ENCODE data around the gene SLC16A5.

SLC16A5 gene

DNA sequence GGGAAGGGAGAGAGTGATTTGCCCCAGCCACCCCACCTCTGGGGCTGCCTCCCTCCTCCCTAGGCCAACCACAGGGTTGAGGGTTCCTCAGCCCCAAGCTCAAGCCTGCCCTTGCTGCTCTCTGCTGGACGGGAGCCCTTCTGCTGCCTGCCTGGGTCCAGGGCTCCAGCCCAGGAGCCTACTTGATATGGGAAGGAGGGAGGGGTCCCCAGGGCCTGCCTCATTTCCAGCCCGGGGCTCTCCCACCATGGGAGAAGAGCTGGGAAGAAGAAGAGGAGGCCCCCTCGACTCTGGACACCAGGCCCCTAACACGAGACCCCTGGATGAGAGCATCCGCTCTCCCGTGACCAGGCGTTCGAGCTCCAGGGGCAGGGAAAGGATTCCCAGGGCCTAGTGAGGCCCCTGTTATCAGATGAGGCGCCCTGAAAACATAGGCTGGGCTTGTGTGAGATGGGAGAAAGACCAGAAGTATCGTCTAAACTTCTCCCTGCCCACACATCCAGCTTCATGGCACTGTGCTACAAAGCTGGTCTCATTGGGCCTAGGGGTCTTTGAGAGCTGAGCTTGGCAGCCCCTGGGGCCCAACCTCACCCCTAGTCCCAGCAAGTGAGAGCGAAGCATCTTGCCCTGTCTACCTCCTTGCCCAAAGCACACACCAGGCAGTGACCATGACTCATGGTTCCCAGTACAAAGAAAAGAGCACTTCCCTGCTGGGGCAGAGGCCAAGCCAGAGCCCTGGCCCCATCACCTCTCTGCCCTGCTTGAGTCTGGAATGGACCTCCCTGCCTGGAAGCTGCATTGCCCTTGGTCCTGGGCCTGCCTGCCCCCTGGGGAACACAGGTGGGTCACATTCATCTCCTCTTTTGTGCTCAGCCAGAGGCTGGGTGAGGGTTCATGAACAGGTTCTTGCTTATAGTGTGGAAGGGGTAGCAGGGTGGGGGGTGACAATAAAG lies 987 bp downstream of the SLC16A5 start:
- H3K9ac ChIP-seq (ENCODE audit: low read length): no peak overlapping the region
- H3K36me3 ChIP-seq (replicated peaks; ENCODE audit: insufficient read depth, low read length): no peaks in the 10 kb centered on the region
- H3K4me1 ChIP-seq (ENCODE audit: low read length): peaks cover 5% of the 10 kb centered on the region; the same call in 1 of the 2 replicates
- H2AFZ ChIP-seq (ENCODE audit: low read length): no peak overlapping the region
- DNase-seq: no peak
- no peaks in the 10 kb centered on the region for H3K27me3 ChIP-seq (replicated peaks; ENCODE audit: insufficient read depth, low read length)
- no peaks in the 10 kb centered on the region; the same call in 1 of the 2 replicates for H3F3A ChIP-seq (ENCODE audit: insufficient read depth, low read length)
- H3K4me2 ChIP-seq (ENCODE audit: low read depth, low read length): no peak overlapping the region
- no peaks in the 10 kb centered on the region for H3K9me3 ChIP-seq (replicated peaks; ENCODE audit: insufficient read depth, low read length)
- no peaks in the 10 kb centered on the region for H3K79me2 ChIP-seq (ENCODE audit: low read length)
- H4K20me1 ChIP-seq (ENCODE audit: insufficient read depth, low read length): no peaks in the 10 kb centered on the region
- no peak overlapping the region for H3K4me3 ChIP-seq (ENCODE audit: low read length)
- no peaks in the 10 kb centered on the region for H3K9me2 ChIP-seq (replicated peaks; ENCODE audit: insufficient read depth, low read length)
- TF ChIP-seq EZH2 (optimal IDR thresholded peaks at IDR 0.05; ENCODE audit: low read depth, low read length) (no peak), CTCF (IDR thresholded peaks at IDR 0.05; ENCODE audit: low read length) (no peak), EZH2phosphoT487 (IDR thresholded peaks at IDR 0.05; ENCODE audit: low read length) (no peak)
- no peak overlapping the region for H3K27ac ChIP-seq (ENCODE audit: low read length)

DNA sequence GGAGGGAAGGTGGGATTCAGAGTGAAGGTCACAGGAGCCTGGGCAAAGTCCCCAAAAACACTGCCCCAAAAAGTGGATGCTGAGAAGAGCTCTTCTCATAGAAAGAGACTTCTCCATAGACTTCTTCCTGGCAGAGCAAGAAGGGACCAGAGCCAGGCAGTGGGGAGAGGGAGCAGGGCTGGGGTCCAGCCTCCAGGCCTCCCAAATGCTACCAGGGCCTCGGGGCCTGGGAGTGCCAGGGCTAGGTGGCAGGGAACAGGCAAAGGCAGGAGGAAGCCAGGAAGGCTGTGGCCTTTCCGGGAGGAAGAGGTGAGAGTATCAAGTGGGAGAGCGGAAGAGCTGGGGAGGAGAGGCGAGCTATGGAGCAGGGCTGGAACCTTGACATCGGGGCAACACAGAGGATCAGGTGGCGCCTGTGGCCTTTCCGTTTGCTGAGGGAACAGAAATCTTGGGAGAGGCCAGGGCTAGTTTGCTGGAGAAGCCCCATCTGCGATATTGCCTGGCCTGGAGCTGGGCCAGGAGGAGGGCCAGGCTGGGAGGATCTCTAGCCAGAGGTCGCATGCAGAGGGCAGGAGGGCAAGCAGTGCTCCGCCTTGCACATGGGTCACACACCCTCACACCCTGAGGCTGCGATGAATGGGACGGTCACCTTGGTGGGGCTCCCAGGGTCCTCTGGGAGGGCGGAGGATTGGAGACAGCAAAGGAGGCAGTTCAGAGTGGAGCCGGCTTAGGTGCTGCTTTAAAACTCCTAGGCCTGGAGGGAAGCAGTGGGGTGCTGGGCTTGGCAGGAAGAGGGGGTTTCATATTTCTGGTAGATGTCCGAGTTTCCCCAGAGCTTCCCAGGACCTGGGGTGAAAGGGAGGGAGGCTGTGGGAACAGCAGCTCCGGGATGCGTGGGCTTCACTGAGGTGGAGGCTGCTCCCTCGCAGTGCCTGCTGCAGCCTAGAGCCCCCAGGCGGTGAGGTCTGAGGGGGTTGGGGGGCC lies 3.4 kb downstream of the SLC16A5 start:
- H3K9me3 ChIP-seq (replicated peaks; ENCODE audit: insufficient read depth, low read length): no peaks in the 10 kb centered on the region
- no peak overlapping the region for H2AFZ ChIP-seq (ENCODE audit: low read length)
- no peaks in the 10 kb centered on the region for H3K4me1 ChIP-seq (ENCODE audit: low read length)
- DNase-seq: no peak
- no peaks in the 10 kb centered on the region for H3K36me3 ChIP-seq (replicated peaks; ENCODE audit: insufficient read depth, low read length)
- no peaks in the 10 kb centered on the region for H4K20me1 ChIP-seq (ENCODE audit: insufficient read depth, low read length)
- no peak overlapping the region for H3K4me3 ChIP-seq (ENCODE audit: low read length)
- H3F3A ChIP-seq (ENCODE audit: insufficient read depth, low read length): no peaks in the 10 kb centered on the region
- H3K4me2 ChIP-seq (ENCODE audit: low read depth, low read length): no peak overlapping the region
- no peaks in the 10 kb centered on the region for H3K79me2 ChIP-seq (ENCODE audit: low read length)
- H3K9me2 ChIP-seq (replicated peaks; ENCODE audit: insufficient read depth, low read length): no peaks in the 10 kb centered on the region
- H3K27me3 ChIP-seq (replicated peaks; ENCODE audit: insufficient read depth, low read length): no peaks in the 10 kb centered on the region
- no peak overlapping the region for H3K9ac ChIP-seq (ENCODE audit: low read length)
- TF ChIP-seq EZH2 (optimal IDR thresholded peaks at IDR 0.05; ENCODE audit: low read depth, low read length) (no peak), EZH2phosphoT487 (IDR thresholded peaks at IDR 0.05; ENCODE audit: low read length) (no peak), CTCF (IDR thresholded peaks at IDR 0.05; ENCODE audit: low read length) (no peak)
- H3K27ac ChIP-seq (ENCODE audit: low read length): no peak overlapping the region

DNA sequence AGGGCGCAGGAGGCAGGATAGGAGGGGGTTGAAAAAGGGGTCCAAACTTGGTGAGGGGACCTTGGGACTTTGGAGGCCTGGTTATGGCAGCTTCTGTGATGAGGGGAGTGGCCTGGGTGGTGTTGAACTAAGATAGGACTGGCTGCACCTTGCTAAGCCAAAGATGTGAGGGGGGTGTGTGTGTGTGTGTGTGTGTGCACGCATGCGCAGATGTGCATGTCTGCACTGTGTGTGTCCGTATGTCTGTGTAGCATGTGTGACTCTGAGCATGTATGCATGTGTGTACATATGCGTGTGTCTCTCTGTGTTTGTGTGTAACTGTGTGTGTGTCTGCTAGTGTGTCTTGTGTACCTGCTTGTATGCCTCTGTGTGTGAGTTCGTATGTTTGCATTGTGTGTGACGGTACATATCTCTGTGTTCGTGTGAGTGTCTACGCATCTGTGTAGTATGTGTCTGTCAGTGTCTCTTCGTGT lies 4.1 kb downstream of the SLC16A5 start:
- Histone ChIP-seq H3K9me3 (replicated peaks; ENCODE audit: insufficient read depth, low read length) (no peaks in the 10 kb centered on the region), H3F3A (ENCODE audit: insufficient read depth, low read length) (no peaks in the 10 kb centered on the region), H3K9me2 (replicated peaks; ENCODE audit: insufficient read depth, low read length) (no peaks in the 10 kb centered on the region), H3K4me2 (ENCODE audit: low read depth, low read length) (no peak overlapping the region), H3K36me3 (replicated peaks; ENCODE audit: insufficient read depth, low read length) (no peaks in the 10 kb centered on the region), H3K27me3 (replicated peaks; ENCODE audit: insufficient read depth, low read length) (no peaks in the 10 kb centered on the region), H3K4me3 (ENCODE audit: low read length) (no peak overlapping the region), H3K4me1 (ENCODE audit: low read length) (no peaks in the 10 kb centered on the region), H2AFZ (ENCODE audit: low read length) (no peak overlapping the region), H3K79me2 (ENCODE audit: low read length) (no peaks in the 10 kb centered on the region), H3K27ac (ENCODE audit: low read length) (no peak overlapping the region), H3K9ac (ENCODE audit: low read length) (no peak overlapping the region), H4K20me1 (ENCODE audit: insufficient read depth, low read length) (no peaks in the 10 kb centered on the region)
- TF ChIP-seq EZH2 (optimal IDR thresholded peaks at IDR 0.05; ENCODE audit: low read depth, low read length): no peak
- TF ChIP-seq CTCF (IDR thresholded peaks at IDR 0.05; ENCODE audit: low read length): no peak
- no peak for TF ChIP-seq EZH2phosphoT487 (IDR thresholded peaks at IDR 0.05; ENCODE audit: low read length)
- no peak for DNase-seq

All from MM.1S (cell line).